HCT116 (cell line): ENCODE results near the gene MRPS12. TPM values are rescaled to one million over a fixed set of nuclear protein-coding genes. Genes with fewer than 3 reads are reported as not detected.
A peak's percentile ranks its signal among the peaks of the same experiment; 100 is the strongest.

ENCODE experiments used
- ATAC-seq: fragments of 200-7000 bp; cut with Tn5 transposase; 2 replicates; pipeline ENCODE4 v1.9.1; 2020; ENCODE audit warnings: mild to moderate bottlenecking, moderate library complexity
- BruUV-seq: library from RNA; stranded (reverse); fragments of 400-500 nt; replicated peaks from 2 replicates; lab custom pipeline; 2021; lab: Mats Ljungman, UMichigan
- CTCF ChIA-PET: fragments of 300-600 bp; sonication (Branson Sonifier 250); formaldehyde crosslinking; loops from one replicate; lab custom pipeline; 2021; ENCODE audit warnings: antibody characterized with exemption; lab: Charles Lee
- POLR2A ChIA-PET: fragments of 300-600, 350-600 bp; sonication (Branson Sonifier 250); formaldehyde crosslinking; loops from one replicate; lab custom pipeline; 2021; ENCODE audit warnings: antibody characterized with exemption; lab: Charles Lee
- RAD21 ChIA-PET, 2 experiments: fragments of 300-600 bp; sonication (Branson Sonifier 250); formaldehyde crosslinking; loops; one replicate each; lab custom pipeline; 2023; ENCODE audit warnings: low total read pairs in 2 of 2; ENCODE audit not compliant: uncharacterized antibody in 2 of 2, unreplicated experiment in 2 of 2, low non-redundant PET in 1 of 2; lab: Charles Lee
- DNase-seq: peaks from one replicate; pipeline ENCODE4 v3.0.0-alpha.2; 2010; ENCODE audit warnings: low read depth, low spot score
- H2AFZ ChIP-seq: fragments of 200-600 bp; shearing (Covaris generic), sonication (generic); 2 replicates; pipeline ENCODE4 v1.6.1; 2017; ENCODE audit warnings: low read depth, mixed run types, mixed read lengths, antibody characterized with exemption, low read length; ENCODE audit not compliant: poor library complexity, severe bottlenecking
- H3K27ac ChIP-seq: 2 replicates; pipeline ENCODE4 v1.5.1; 2012; ENCODE audit warnings: low read depth, low read length
- H3K27me3 ChIP-seq: fragments of 200-600 bp; sonication (generic); 2 replicates; pipeline ENCODE4 v1.6.1; 2016; ENCODE audit warnings: mixed run types, low read length, mixed read lengths; ENCODE audit not compliant: insufficient read depth
- H3K36me3 ChIP-seq, 2 experiments: fragments of 200-500 bp in 1 of 2; fragments of 200-600 bp in 1 of 2; sonication (Bioruptor generic) in 1 of 2; sonication (generic) in 1 of 2; 2 replicates each; pipeline versions ENCODE4 v1.5.1 to v1.6.1; 2014 to 2016; ENCODE audit warnings: low read length in 2 of 2, inconsistent platforms in 1 of 2, mixed read lengths in 1 of 2, mixed run types in 1 of 2; ENCODE audit not compliant: insufficient read depth in 2 of 2, control insufficient read depth in 1 of 2
- H3K4me1 ChIP-seq, 2 experiments: fragments of 200-600 bp in 1 of 2; sonication (generic) in 1 of 2; 2 replicates each; pipeline versions ENCODE4 v1.5.1 to v1.6.1; 2012 to 2017; ENCODE audit warnings: low read length in 2 of 2, inconsistent platforms in 1 of 2, mild to moderate bottlenecking in 1 of 2, mixed read lengths in 1 of 2, mixed run types in 1 of 2, moderate library complexity in 1 of 2; ENCODE audit not compliant: insufficient read depth in 2 of 2, control insufficient read depth in 1 of 2
- H3K4me2 ChIP-seq: fragments of 200-600 bp; sonication (generic); 2 replicates; pipeline ENCODE4 v1.6.1; 2017; ENCODE audit warnings: mixed run types, low read length, mixed read lengths
- H3K4me3 ChIP-seq, 2 experiments: fragments of 200-600 bp in 1 of 2; sonication (generic) in 1 of 2; replicated peaks in 1 of 2; 2 replicates each; pipeline ENCODE4 v1.5.1; 2011 to 2016; ENCODE audit warnings: low read length in 2 of 2, control low read depth in 1 of 2, low read depth in 1 of 2, mild to moderate bottlenecking in 1 of 2, mixed read lengths in 1 of 2, mixed run types in 1 of 2
- H3K79me2 ChIP-seq: fragments of 200-600 bp; sonication (generic); 2 replicates; pipeline ENCODE4 v1.6.1; 2017; ENCODE audit warnings: mild to moderate bottlenecking, mixed run types, low read length, moderate library complexity, mixed read lengths; ENCODE audit not compliant: insufficient read depth
- H3K9ac ChIP-seq: fragments of 200-600 bp; sonication (generic); 2 replicates; pipeline ENCODE4 v1.6.1; 2016; ENCODE audit warnings: low read length, mixed read lengths
- H3K9me2 ChIP-seq: fragments of 200-600 bp; sonication (generic), shearing (Covaris generic); 2 replicates; pipeline ENCODE4 v1.6.1; 2017; ENCODE audit warnings: mixed run types, mild to moderate bottlenecking, moderate library complexity; ENCODE audit not compliant: insufficient read depth
- H3K9me3 ChIP-seq, 2 experiments: fragments of 200-500 bp in 1 of 2; fragments of 200-600 bp in 1 of 2; sonication (Bioruptor generic) in 1 of 2; sonication (generic) in 1 of 2; 2 replicates each; pipeline ENCODE4 v1.6.1; 2014 to 2017; ENCODE audit warnings: low read length in 2 of 2, mixed read lengths in 2 of 2, inconsistent platforms in 1 of 2, low read depth in 1 of 2, mild to moderate bottlenecking in 1 of 2, mixed run types in 1 of 2, moderate library complexity in 1 of 2; ENCODE audit not compliant: control insufficient read depth in 1 of 2, insufficient read depth in 1 of 2
- H4K20me1 ChIP-seq: fragments of 200-600 bp; sonication (generic), shearing (Covaris generic); 2 replicates; pipeline ENCODE4 v1.6.1; 2017; ENCODE audit warnings: mixed run types, mild to moderate bottlenecking, moderate library complexity; ENCODE audit not compliant: insufficient read depth
- CEBPB ChIP-seq: IDR thresholded peaks from 2 replicates; pipeline ENCODE4 v1.6.1; 2012; ENCODE audit warnings: low read depth
- EZH2 ChIP-seq: fragments of 200-600 bp; sonication (generic); IDR thresholded peaks from 2 replicates; pipeline ENCODE4 v1.6.1; 2017; ENCODE audit warnings: antibody characterized with exemption, mixed run types
- EZH2phosphoT487 ChIP-seq: fragments of 200-600 bp; IDR thresholded peaks from 2 replicates; pipeline ENCODE4 v1.6.1; 2018; ENCODE audit warnings: antibody characterized with exemption, borderline replicate concordance
- FOSL1 ChIP-seq: IDR thresholded peaks from 2 replicates; pipeline ENCODE4 v1.6.1; 2012; ENCODE audit warnings: low read depth
- JUND ChIP-seq: IDR thresholded peaks from 2 replicates; pipeline ENCODE4 v1.6.1; 2012
- MAX ChIP-seq: IDR thresholded peaks from 2 replicates; pipeline ENCODE4 v1.6.1; 2012
- POLR2AphosphoS5 ChIP-seq: IDR thresholded peaks from 2 replicates; pipeline ENCODE4 v1.6.1; 2011; ENCODE audit warnings: mild to moderate bottlenecking, low read depth, low read length, moderate library complexity
- intact Hi-C: fragments of 100-400 bp; cut with micrococcal nuclease; formaldehyde crosslinking; loops from 2 replicates; pipeline ENCODE4 v1.10.0; 2022
- total RNA-seq: library from RNA; stranded (reverse); gene quantifications from one replicate; pipeline ENCODE4 v1.2.1, GENCODE V29; 2021; ENCODE audit not compliant: unreplicated experiment
- TF ChIP-seq, protein P1 (sequence below): IDR thresholded peaks from 2 replicates; pipeline ENCODE4 v1.6.1; 2011; ENCODE audit warnings: mild to moderate bottlenecking, low read length, moderate library complexity; ENCODE audit not compliant: insufficient replicate concordance; ENCODE audit errors: extremely low read depth
- TF ChIP-seq, protein P2 (sequence below), 3 experiments: fragments of 200-600 bp in 1 of 3; sonication (generic) in 1 of 3; IDR thresholded peaks in 2 of 3; conservative IDR thresholded peaks in 1 of 3; 2 replicates each; pipeline ENCODE4 v1.5.1; 2012 to 2017; ENCODE audit warnings: low read depth in 2 of 3, low read length in 2 of 3, antibody characterized with exemption in 1 of 3, borderline replicate concordance in 1 of 3, control low read depth in 1 of 3, mild to moderate bottlenecking in 1 of 3, mixed read lengths in 1 of 3, mixed run types in 1 of 3, moderate library complexity in 1 of 3; ENCODE audit not compliant: insufficient read depth in 1 of 3

The MRPS12 gene
- total RNA-seq, 1 experiment from 2014 or later: 97.7 TPM

DNA sequence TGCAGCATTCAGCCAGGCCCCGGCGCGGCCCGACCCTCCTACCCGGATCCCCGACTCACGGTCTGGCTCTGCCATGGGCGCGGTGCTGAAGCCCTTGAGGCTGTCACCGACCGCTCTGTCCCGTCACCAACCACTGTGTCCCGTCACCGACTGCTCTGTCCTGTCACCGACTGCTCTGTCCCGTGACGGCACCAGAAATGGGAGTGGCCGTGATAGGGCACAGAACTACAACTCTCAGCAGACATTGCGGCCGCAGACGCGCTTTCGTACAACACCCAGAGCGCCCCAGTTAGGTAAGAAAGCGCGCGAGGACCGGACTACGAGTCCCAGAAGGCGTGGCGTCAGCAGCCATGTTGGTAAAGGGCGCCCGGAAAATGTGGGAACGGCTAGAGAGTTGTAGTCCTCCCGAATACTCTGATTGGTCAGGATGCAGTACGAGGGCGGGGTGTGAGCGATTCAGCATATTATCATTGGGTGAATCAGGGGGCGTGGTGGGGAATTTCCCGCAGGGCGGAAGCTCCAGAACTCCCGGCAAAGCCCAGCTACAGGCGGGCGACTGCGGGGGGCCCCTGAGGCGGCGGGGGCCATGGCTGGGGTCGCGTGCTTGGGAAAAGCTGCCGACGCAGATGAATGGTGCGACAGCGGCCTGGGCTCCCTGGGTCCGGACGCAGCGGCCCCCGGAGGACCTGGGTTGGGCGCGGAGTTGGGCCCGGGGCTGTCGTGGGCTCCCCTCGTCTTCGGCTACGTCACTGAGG, 31.1 kb upstream of the MRPS12 start, which contains the start of the genes NFKBIB and SIRT2 (continued):
- TF ChIP-seq EZH2: no peak

GRCh38 chr19:38900202-38900629, 30.5 kb upstream of the MRPS12 start:
- intact Hi-C loops: no loop called here
- H3K27me3 ChIP-seq: no peaks in the 10 kb centered on the region
- peak overlapping the region; percentile 59 for H3K27ac ChIP-seq

DNA sequence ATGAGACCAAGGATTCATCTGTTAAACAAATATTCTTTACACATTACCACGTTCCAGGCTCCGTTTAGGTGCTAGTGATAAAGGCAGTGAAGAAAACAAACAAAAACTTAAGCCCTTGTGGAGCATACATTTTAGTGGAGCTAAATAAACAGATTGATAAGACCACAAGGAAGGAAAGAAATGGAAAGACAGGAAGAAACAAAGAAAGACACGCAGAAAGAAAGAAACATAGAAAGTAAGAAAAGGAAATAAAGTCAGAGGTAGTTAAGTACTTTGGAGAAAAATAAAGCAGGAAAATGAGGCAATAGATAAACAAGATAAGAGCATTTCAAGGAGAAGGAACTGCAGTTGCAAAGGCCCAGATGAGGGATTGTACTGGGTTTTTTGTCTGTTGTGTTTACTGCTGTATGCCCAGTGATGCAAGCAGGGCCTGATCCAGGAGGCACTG, 30.0 kb upstream of the MRPS12 start:
- Histone ChIP-seq H3K9me3 (peaks cover 0 to 5% of the 10 kb centered on the region in 2 experiments; a peak in 1 of 4 replicates), H3K9ac (peak overlapping the region; percentile 74), H3K79me2 (peaks cover 20% of the 10 kb centered on the region), H3K9me2 (no peaks in the 10 kb centered on the region), H2AFZ (no peak overlapping the region), H3K27ac (no peak overlapping the region; the same call in 1 of the 2 replicates), H3K4me1 (peaks cover 0 to 18% of the 10 kb centered on the region in 2 experiments; a peak in 2 of 4 replicates), H4K20me1 (no peaks in the 10 kb centered on the region), H3K4me3 (peak overlapping the region; percentile 68 to 85), H3K36me3 (peaks cover 0 to 5% of the 10 kb centered on the region in 2 experiments; a peak in 1 of 4 replicates), H3K4me2 (peak overlapping the region; percentile 79), H3K27me3 (no peaks in the 10 kb centered on the region)
- DNase-seq: no peak
- CTCF ChIA-PET: interaction anchor here (1.3 to 1.5 kb wide), 3 partner anchors 13 to 498 kb away, joined by 4 to 10 read pairs (median 5); partner anchors contain the start of gene FAM98C
- POLR2A ChIA-PET: interaction anchor here (1.2 to 1.7 kb wide), 4 partner anchors 13 to 30 kb away, joined by 3 to 7 read pairs (median 4); partner anchors contain the start of genes MRPS12, RINL and SARS2
- intact Hi-C loops: no loop called here
- RAD21 ChIA-PET: no interaction called here
- ATAC-seq: no peak
- BruUV-seq: no TSS peak
- TF ChIP-seq CEBPB (no peak), EZH2phosphoT487 (no peak), FOSL1 (no peak)
- TF ChIP-seq, protein P1, sequence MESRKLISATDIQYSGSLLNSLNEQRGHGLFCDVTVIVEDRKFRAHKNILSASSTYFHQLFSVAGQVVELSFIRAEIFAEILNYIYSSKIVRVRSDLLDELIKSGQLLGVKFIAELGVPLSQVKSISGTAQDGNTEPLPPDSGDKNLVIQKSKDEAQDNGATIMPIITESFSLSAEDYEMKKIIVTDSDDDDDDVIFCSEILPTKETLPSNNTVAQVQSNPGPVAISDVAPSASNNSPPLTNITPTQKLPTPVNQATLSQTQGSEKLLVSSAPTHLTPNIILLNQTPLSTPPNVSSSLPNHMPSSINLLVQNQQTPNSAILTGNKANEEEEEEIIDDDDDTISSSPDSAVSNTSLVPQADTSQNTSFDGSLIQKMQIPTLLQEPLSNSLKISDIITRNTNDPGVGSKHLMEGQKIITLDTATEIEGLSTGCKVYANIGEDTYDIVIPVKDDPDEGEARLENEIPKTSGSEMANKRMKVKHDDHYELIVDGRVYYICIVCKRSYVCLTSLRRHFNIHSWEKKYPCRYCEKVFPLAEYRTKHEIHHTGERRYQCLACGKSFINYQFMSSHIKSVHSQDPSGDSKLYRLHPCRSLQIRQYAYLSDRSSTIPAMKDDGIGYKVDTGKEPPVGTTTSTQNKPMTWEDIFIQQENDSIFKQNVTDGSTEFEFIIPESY: no peak
- TF ChIP-seq, protein P2, sequence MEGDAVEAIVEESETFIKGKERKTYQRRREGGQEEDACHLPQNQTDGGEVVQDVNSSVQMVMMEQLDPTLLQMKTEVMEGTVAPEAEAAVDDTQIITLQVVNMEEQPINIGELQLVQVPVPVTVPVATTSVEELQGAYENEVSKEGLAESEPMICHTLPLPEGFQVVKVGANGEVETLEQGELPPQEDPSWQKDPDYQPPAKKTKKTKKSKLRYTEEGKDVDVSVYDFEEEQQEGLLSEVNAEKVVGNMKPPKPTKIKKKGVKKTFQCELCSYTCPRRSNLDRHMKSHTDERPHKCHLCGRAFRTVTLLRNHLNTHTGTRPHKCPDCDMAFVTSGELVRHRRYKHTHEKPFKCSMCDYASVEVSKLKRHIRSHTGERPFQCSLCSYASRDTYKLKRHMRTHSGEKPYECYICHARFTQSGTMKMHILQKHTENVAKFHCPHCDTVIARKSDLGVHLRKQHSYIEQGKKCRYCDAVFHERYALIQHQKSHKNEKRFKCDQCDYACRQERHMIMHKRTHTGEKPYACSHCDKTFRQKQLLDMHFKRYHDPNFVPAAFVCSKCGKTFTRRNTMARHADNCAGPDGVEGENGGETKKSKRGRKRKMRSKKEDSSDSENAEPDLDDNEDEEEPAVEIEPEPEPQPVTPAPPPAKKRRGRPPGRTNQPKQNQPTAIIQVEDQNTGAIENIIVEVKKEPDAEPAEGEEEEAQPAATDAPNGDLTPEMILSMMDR (IDR thresholded peaks at IDR 0.05 in 2 of 3, conservative IDR thresholded peaks at IDR 0.05 in 1 of 3; ENCODE audit: borderline replicate concordance in 1 of 3, insufficient read depth in 1 of 3, low read depth in 2 of 3, low read length in 2 of 3): no peak

More at GRCh38 chr19:38900202-38900629, 30.5 kb upstream of the MRPS12 start:
- DNase-seq: no peak
- TF ChIP-seq JUND: no peak
- TF ChIP-seq POLR2AphosphoS5: no peak
- no peak for TF ChIP-seq MAX
- TF ChIP-seq, all 23 proteins: peak for 0
- H4K20me1 ChIP-seq: no peaks in the 10 kb centered on the region
- RAD21 ChIA-PET: no interaction called here
- peak overlapping the region; percentile 74 for H3K9ac ChIP-seq
- H3K79me2 ChIP-seq: peaks cover 20% of the 10 kb centered on the region
- TSS peak; percentile 82 for BruUV-seq
- CTCF ChIA-PET: interaction anchor here (0.8 to 1.5 kb wide), 6 partner anchors 13 to 498 kb away, joined by 3 to 12 read pairs (median 4); partner anchors contain the start of genes FAM98C, MRPS12 and SARS2
- no peaks in the 10 kb centered on the region for H3K9me2 ChIP-seq
- H3K4me1 ChIP-seq: peaks cover 0 to 18% of the 10 kb centered on the region in 2 experiments; a peak in 2 of 4 replicates
- POLR2A ChIA-PET: interaction anchor here (1.2 to 1.7 kb wide), 4 partner anchors 12 to 30 kb away, joined by 3 to 7 read pairs (median 4); partner anchors contain the start of genes MRPS12, RINL and SARS2
- H3K4me2 ChIP-seq: peak overlapping the region; percentile 79
- H3K9me3 ChIP-seq: peaks cover 0 to 5% of the 10 kb centered on the region in 2 experiments; a peak in 1 of 4 replicates
- no peaks in the 10 kb centered on the region; a peak in 1 of 4 replicates for H3K36me3 ChIP-seq
- no peak for ATAC-seq
- H3K4me3 ChIP-seq: peak overlapping the region; percentile 68 to 85
- H2AFZ ChIP-seq: no peak overlapping the region
